ENCODE results near the gene RPS3. TPM values are rescaled to one million over a fixed set of nuclear protein-coding genes. Genes with fewer than 3 reads are reported as not detected.

Gene RPS3
- total and polyA plus RNA-seq, 2 of the 13 experiments (the other 11 are each of a cell fraction or from before 2014, with no cell fraction given) = 2,143 to 3,616 TPM

GRCh38 chr11:75349521-75350116, 49.7 kb upstream of the RPS3 start (continued):
- TF ChIP-seq HOXA7 (CRISPR knock-in tag; IDR thresholded peaks at IDR 0.05) (no peak), ATM (IDR thresholded peaks at IDR 0.05; ENCODE audit: borderline replicate concordance) (no peak), ZNF878 (CRISPR knock-in tag; IDR thresholded peaks at IDR 0.05) (no peak), PRDM4 (CRISPR knock-in tag; IDR thresholded peaks at IDR 0.05; ENCODE audit: borderline replicate concordance) (no peak), ZNF496 (CRISPR knock-in tag; IDR thresholded peaks at IDR 0.05; ENCODE audit: insufficient replicate concordance) (no peak), ZNF615 (CRISPR knock-in tag; IDR thresholded peaks at IDR 0.05; ENCODE audit: borderline replicate concordance) (no peak), ZNF790 (CRISPR knock-in tag; IDR thresholded peaks at IDR 0.05; ENCODE audit: borderline replicate concordance) (no peak), CCDC6 (CRISPR knock-in tag; IDR thresholded peaks at IDR 0.05) (no peak), HNRNPL (IDR thresholded peaks at IDR 0.05; ENCODE audit: low read depth, low read length) (no peak), SMAD3 (CRISPR knock-in tag; IDR thresholded peaks at IDR 0.05) (no peak), ZNF687 (CRISPR knock-in tag; IDR thresholded peaks at IDR 0.05) (peak; percentile 95), ZNF788 (CRISPR knock-in tag; IDR thresholded peaks at IDR 0.05; ENCODE audit: borderline replicate concordance) (no peak), KLF16 (CRISPR knock-in tag; IDR thresholded peaks at IDR 0.05) (no peak), SMAD9 (CRISPR knock-in tag; IDR thresholded peaks at IDR 0.05) (no peak), ZNF280D (CRISPR knock-in tag; IDR thresholded peaks at IDR 0.05) (no peak), ZBTB42 (CRISPR knock-in tag; IDR thresholded peaks at IDR 0.05) (no peak), ZBTB7A (CRISPR knock-in tag; IDR thresholded peaks at IDR 0.05) (peak; percentile 70; the same call in 1 of the 2 replicates), ZFYVE20 (CRISPR knock-in tag; IDR thresholded peaks at IDR 0.05; ENCODE audit: borderline replicate concordance, low read depth) (no peak), ZBTB25 (CRISPR knock-in tag; IDR thresholded peaks at IDR 0.05) (no peak)

Measured in HepG2 (cell line).